Left ventricle myocardium inferior (tissue), 1 donor: ENCODE results near the gene BICDL1. TPM values are rescaled to one million over a fixed set of nuclear protein-coding genes. Genes with fewer than 3 reads are reported as not detected.

Experiments
- DNase-seq: peaks from one replicate; pipeline ENCODE4 v3.0.0-alpha.2; 2020
- H3K27ac ChIP-seq: fragments of 200-600 bp; replicated peaks from 2 replicates; pipeline ENCODE4 v1.8.0; 2021
- H3K27me3 ChIP-seq: fragments of 200-600 bp; 2 replicates; pipeline ENCODE4 v1.8.0; 2021; ENCODE audit warnings: low read depth
- H3K36me3 ChIP-seq: fragments of 200-600 bp; 2 replicates; pipeline ENCODE4 v1.8.0; 2021
- H3K4me1 ChIP-seq: fragments of 200-600 bp; 2 replicates; pipeline ENCODE4 v1.8.0; 2021
- H3K4me3 ChIP-seq: fragments of 200-600 bp; 2 replicates; pipeline ENCODE4 v1.8.0; 2021; ENCODE audit warnings: mild to moderate bottlenecking, moderate library complexity
- H3K9me3 ChIP-seq: fragments of 200-600 bp; replicated peaks from 2 replicates; pipeline ENCODE4 v1.8.0; 2021
- CTCF ChIP-seq: fragments of 200-600 bp; IDR thresholded peaks from 2 replicates; pipeline ENCODE4 v1.8.0; 2021; ENCODE audit warnings: antibody characterized with exemption, mild to moderate bottlenecking, borderline replicate concordance
- intact Hi-C: fragments of 100-400 bp; cut with micrococcal nuclease; formaldehyde crosslinking; loops from one replicate; pipeline ENCODE4 v1.11.0; 2022
- total RNA-seq: library from RNA; stranded (reverse); fragmentation: NEBNext Ultra II Directional; extraction: Animal tissue kit (Norgen Biotek cat#: 25700); gene quantifications from one replicate; pipeline ENCODE4 v1.2.1, GENCODE V29; 2021
- donor health status: DM: no; HTN: yes; CAD: no; lungs with severe emphysema.

BICDL1 gene
- total RNA-seq, 1 donor from 2014 or later, result 0.08 TPM

- DNase-seq, result no peak
- intact Hi-C loops, result no loop called here
- H3K4me1 ChIP-seq, result peaks cover 51% of the 10 kb centered on the region
- H3K27ac ChIP-seq, result no peak overlapping the region
- no peaks in the 10 kb centered on the region for H3K27me3 ChIP-seq
- H3K36me3 ChIP-seq, result peaks cover 100% of the 10 kb centered on the region
- TF ChIP-seq CTCF, result no peak
- H3K4me3 ChIP-seq, result no peak overlapping the region
- H3K9me3 ChIP-seq, result no peaks in the 10 kb centered on the region
Measured at GRCh38 chr12:120131116-120131515, 142.1 kb downstream of the BICDL1 start.

DNA sequence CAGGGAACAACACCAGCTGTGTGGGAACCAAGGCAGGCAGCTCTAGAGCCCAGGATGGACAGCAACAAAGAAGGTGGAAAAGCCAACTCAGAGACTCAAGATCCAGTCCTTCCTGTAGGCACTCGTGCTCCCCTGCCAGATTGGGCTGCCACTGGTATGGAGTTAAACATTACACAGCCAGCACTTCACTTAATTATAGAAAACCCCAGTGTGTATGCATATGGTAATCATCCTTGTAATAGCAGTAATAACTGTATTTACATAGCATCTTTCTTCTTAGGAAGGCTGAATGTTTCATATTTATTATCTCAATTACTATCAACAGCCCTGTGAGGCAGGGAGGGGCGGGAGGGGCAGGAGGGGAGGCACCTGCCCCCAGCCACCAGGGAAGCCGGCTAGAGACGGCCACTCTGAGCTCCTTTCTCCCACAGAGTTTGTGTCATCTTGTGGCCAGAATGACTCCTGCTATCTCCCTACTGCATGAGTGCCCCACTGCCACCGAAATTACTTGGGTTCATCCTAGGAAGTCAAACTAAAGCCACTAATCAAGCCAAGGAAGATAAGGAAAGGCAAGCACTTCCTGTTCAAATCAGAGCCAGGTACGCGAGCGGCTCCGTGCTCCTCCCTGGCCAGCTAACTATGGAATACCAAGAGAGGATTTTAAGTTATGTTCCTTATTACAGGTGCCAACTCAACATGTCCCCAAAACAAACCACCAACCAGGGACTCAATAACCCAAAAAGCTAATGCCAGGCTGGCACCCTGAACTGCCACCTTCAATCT lies 143.2 kb downstream of the BICDL1 start:
- H3K4me3 ChIP-seq, result no peak overlapping the region
- H3K27me3 ChIP-seq, result no peaks in the 10 kb centered on the region
- no peaks in the 10 kb centered on the region for H3K9me3 ChIP-seq
- DNase-seq, result no peak
- H3K36me3 ChIP-seq, result peaks cover 100% of the 10 kb centered on the region
- peaks cover 44% of the 10 kb centered on the region for H3K4me1 ChIP-seq
- no peak for TF ChIP-seq CTCF
- H3K27ac ChIP-seq, result peak overlapping the region; percentile 73
- intact Hi-C loops, result no loop called here

DNA sequence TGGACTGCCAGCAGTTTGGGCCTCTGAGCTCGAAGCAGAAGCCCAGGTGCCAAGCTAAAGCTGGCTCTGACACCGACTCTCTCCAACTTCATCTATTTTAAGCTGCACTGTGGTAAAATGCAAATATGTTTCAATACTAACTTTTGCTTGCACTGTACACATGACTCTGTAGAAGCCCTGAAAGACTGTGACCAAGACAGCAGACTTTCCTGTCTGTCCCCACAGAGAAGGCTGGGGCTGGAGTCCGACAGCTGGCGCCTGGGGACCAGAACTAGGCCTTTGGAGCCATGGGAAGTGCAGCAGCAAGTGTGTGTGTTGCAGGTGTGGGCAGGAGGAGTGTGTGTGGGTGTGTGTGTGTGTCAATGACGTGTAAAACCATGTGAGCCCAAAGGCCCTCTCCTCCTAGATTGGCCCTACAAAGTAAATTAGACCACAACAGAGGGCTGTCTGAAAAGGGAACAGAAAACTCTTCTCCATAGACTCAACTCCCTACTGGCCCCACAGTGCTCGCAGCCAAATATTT lies 143.9 kb downstream of the BICDL1 start:
- no peak for TF ChIP-seq CTCF
- Histone ChIP-seq H3K27ac (peak overlapping the region; percentile 73), H3K36me3 (peaks cover 100% of the 10 kb centered on the region), H3K4me1 (peaks cover 43% of the 10 kb centered on the region), H3K4me3 (no peak overlapping the region), H3K9me3 (no peaks in the 10 kb centered on the region), H3K27me3 (no peaks in the 10 kb centered on the region)
- no peak for DNase-seq
- intact Hi-C loops, result no loop called here

GRCh38 chr12:120134307-120134980 lies 145.4 kb downstream of the BICDL1 start:
- intact Hi-C loops, result no loop called here
- Histone ChIP-seq H3K9me3 (no peaks in the 10 kb centered on the region), H3K27ac (no peak overlapping the region), H3K36me3 (peaks cover 100% of the 10 kb centered on the region), H3K4me3 (no peak overlapping the region), H3K27me3 (no peaks in the 10 kb centered on the region), H3K4me1 (peaks cover 42% of the 10 kb centered on the region)
- DNase-seq, result no peak
- no peak for TF ChIP-seq CTCF

- Histone ChIP-seq H3K9me3 (no peaks in the 10 kb centered on the region), H3K4me1 (peaks cover 29% of the 10 kb centered on the region), H3K4me3 (no peak overlapping the region), H3K27me3 (no peaks in the 10 kb centered on the region), H3K27ac (peak overlapping the region; percentile 20), H3K36me3 (peaks cover 100% of the 10 kb centered on the region)
- intact Hi-C loops, result no loop called here
- no peak for DNase-seq
- TF ChIP-seq CTCF, result no peak
Measured at GRCh38 chr12:120136093-120136770, 147.2 kb downstream of the BICDL1 start.
